ENCODE results near the gene FAM219A.

DNA sequence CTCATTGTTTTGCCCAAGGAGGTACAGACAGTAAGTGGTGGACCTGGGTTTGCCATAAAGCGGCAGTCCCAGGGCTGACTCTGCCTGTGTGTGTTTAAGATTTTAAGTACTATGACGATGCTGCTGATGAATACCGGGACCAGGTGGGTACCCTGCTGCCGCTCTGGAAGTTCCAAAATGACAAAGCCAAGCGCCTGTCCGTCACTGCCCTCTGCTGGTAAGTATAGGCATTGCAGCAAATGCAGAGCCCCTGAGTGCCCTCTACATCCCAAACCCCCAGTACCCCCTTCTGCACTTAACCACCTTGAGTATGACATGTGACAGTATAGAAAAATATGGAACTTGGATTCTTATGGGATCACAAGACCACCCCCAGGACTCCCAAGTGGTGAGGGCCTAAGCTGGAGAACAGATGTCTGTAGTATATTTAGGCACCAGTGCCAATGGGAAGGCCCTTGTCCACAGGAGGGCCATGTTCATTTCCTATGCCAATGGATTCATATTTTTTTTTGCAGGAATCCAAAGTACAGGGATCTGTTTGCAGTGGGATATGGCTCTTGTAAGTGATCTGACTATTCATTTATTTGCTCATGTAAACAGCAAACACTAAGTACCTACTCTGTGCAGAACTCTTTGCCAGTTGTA is 42.4 kb upstream of the FAM219A start:
- TF ChIP-seq, protein P1, sequence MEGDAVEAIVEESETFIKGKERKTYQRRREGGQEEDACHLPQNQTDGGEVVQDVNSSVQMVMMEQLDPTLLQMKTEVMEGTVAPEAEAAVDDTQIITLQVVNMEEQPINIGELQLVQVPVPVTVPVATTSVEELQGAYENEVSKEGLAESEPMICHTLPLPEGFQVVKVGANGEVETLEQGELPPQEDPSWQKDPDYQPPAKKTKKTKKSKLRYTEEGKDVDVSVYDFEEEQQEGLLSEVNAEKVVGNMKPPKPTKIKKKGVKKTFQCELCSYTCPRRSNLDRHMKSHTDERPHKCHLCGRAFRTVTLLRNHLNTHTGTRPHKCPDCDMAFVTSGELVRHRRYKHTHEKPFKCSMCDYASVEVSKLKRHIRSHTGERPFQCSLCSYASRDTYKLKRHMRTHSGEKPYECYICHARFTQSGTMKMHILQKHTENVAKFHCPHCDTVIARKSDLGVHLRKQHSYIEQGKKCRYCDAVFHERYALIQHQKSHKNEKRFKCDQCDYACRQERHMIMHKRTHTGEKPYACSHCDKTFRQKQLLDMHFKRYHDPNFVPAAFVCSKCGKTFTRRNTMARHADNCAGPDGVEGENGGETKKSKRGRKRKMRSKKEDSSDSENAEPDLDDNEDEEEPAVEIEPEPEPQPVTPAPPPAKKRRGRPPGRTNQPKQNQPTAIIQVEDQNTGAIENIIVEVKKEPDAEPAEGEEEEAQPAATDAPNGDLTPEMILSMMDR (IDR thresholded peaks at IDR 0.05; ENCODE audit: low read depth, low read length): peak; percentile 100
- TF ChIP-seq MYC (IDR thresholded peaks at IDR 0.05; ENCODE audit: low read depth, low read length): no peak
- TF ChIP-seq POLR2A (IDR thresholded peaks at IDR 0.05; ENCODE audit: extremely low read depth, insufficient read length): no peak
- TF ChIP-seq, protein P2, sequence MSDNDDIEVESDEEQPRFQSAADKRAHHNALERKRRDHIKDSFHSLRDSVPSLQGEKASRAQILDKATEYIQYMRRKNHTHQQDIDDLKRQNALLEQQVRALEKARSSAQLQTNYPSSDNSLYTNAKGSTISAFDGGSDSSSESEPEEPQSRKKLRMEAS (IDR thresholded peaks at IDR 0.05; ENCODE audit: low read depth, low read length): 0 out of 2 replicates have a peak, but pooled peaks have one; percentile 6
